ENCODE data around the gene YWHAG. TPM values are rescaled to one million over a fixed set of nuclear protein-coding genes. Genes with fewer than 3 reads are reported as not detected.
A peak's percentile ranks its signal among the peaks of the same experiment; 100 is the strongest.

Gene YWHAG
- total RNA-seq, 1 experiment from 2014 or later, result 241 TPM

- H3K56ac ChIP-seq (ENCODE audit: insufficient read length, low read depth, low read length), result no peak overlapping the region
- no peaks in the 10 kb centered on the region for H3K9me3 Mint-ChIP-seq
- H3K4me3 Mint-ChIP-seq, result no peak overlapping the region
- no peaks in the 10 kb centered on the region for H3K23me2 ChIP-seq (ENCODE audit: insufficient read length, low read depth, low read length, poor library complexity, severe bottlenecking)
- H3K18ac ChIP-seq (ENCODE audit: insufficient read length, low read depth, low read length), result no peak overlapping the region
- no peak overlapping the region for H2BK12ac ChIP-seq (ENCODE audit: insufficient read length, low read depth, low read length)
- no peak overlapping the region for H2BK120ac ChIP-seq (ENCODE audit: low read depth, low read length, poor library complexity, severe bottlenecking)
- no peak overlapping the region for H4K8ac ChIP-seq (replicated peaks; ENCODE audit: insufficient read length, low read depth, low read length)
- H3K79me2 ChIP-seq (ENCODE audit: insufficient read depth, low read length), result peaks cover 75% of the 10 kb centered on the region; the same call in 1 of the 2 replicates
- no peak overlapping the region for H2BK15ac ChIP-seq (ENCODE audit: low read depth, low read length)
- DNase-seq, result no peak
- H3K4me2 ChIP-seq (ENCODE audit: insufficient read depth, insufficient read length, low read length), result no peak overlapping the region
- no peak overlapping the region for H2BK20ac ChIP-seq (ENCODE audit: low read depth, low read length, poor library complexity, severe bottlenecking)
- H3K9ac ChIP-seq (ENCODE audit: extremely low read depth, insufficient read length, low read length), result no peak overlapping the region
- no peak overlapping the region for H4K5ac ChIP-seq (ENCODE audit: insufficient read length, low read depth, low read length)
- H4K91ac ChIP-seq (ENCODE audit: insufficient read length, low read depth, low read length), result no peak overlapping the region
- no peaks in the 10 kb centered on the region for H3K27me3 ChIP-seq (ENCODE audit: insufficient read depth, low read length)
- H2AK5ac ChIP-seq (ENCODE audit: insufficient read length, low read length), result no peak overlapping the region
- no peak for TF ChIP-seq CTCF (conservative IDR thresholded peaks at IDR 0.05)
- H3K36me3 Mint-ChIP-seq (ENCODE audit: insufficient read depth in 1 of 3, low read depth in 3 of 3), result peaks cover 40 to 59% (median 51%) of the 10 kb centered on the region in 3 experiments; a peak in 6 of 7 replicates
- H3K79me1 ChIP-seq (ENCODE audit: insufficient read depth, low read depth, low read length, poor library complexity, severe bottlenecking), result peaks cover 4% of the 10 kb centered on the region
- H2BK5ac ChIP-seq (ENCODE audit: insufficient read length, low read length), result no peak overlapping the region
- peaks cover 16 to 25% of the 10 kb centered on the region in 2 experiments for H3K4me1 Mint-ChIP-seq
- H3T11ph ChIP-seq (ENCODE audit: low read length), result no peak overlapping the region
- no peak overlapping the region for H3K27ac ChIP-seq (ENCODE audit: insufficient read length, low read depth, low read length)
- H3K4me1 ChIP-seq (ENCODE audit: insufficient read depth, low read length), result no peaks in the 10 kb centered on the region; the same call in 1 of the 2 replicates
- H3K27ac Mint-ChIP-seq, result peak overlapping the region in 1 of 3 experiments; percentile 93; a peak in 2 of 7 replicates
- no peak overlapping the region for H3K4ac ChIP-seq (ENCODE audit: low read depth, low read length)
- WGBS (ENCODE audit: extremely low coverage, insufficient read length, low lambda C conversion rate), result no CpG with 5 or more reads among the region's 9 CpGs
- H3K23ac ChIP-seq (ENCODE audit: insufficient read length, low read depth, low read length), result no peak overlapping the region
- H3K27me3 Mint-ChIP-seq (ENCODE audit: low read depth), result no peaks in the 10 kb centered on the region
- no peaks in the 10 kb centered on the region for H3K9me3 ChIP-seq (ENCODE audit: control insufficient read depth, low read depth, low read length)
- no peak overlapping the region for H3K14ac ChIP-seq (ENCODE audit: insufficient read depth, low read length)
- H2AFZ ChIP-seq (ENCODE audit: low read length), result no peak overlapping the region
- H4K20me1 ChIP-seq (ENCODE audit: control insufficient read depth, insufficient read depth, insufficient read length), result no peaks in the 10 kb centered on the region
Observed at GRCh38 chr7:76338298-76339084, 20.3 kb downstream of the YWHAG start.
